DOHH2 (cell line): ENCODE data around the gene TEX14.

Experiments used
- H3F3A ChIP-seq: fragments of 200-600 bp; sonication (generic), shearing (Covaris generic); 2 replicates; pipeline ENCODE4 v1.6.0; 2016; ENCODE audit warnings: antibody characterized with exemption, mild to moderate bottlenecking; ENCODE audit not compliant: control insufficient read depth, insufficient read depth
- H3K27ac ChIP-seq: fragments of 200-600 bp; sonication (generic); 2 replicates; pipeline ENCODE4 v1.5.1; 2014; ENCODE audit warnings: low read depth, mild to moderate bottlenecking, low read length, moderate library complexity
- H3K27me3 ChIP-seq: fragments of 200-600 bp; sonication (generic); 2 replicates; pipeline ENCODE4 v1.6.1; 2014; ENCODE audit warnings: mild to moderate bottlenecking, low read length, mixed read lengths; ENCODE audit not compliant: control insufficient read depth
- H3K36me3 ChIP-seq: fragments of 200-600 bp; sonication (generic); 2 replicates; pipeline ENCODE4 v1.6.1; 2014; ENCODE audit warnings: mild to moderate bottlenecking, low read length, moderate library complexity, mixed read lengths; ENCODE audit not compliant: control insufficient read depth
- H3K4me1 ChIP-seq: fragments of 200-600 bp; sonication (generic); 2 replicates; pipeline ENCODE4 v1.6.1; 2014; ENCODE audit warnings: mild to moderate bottlenecking, low read length, mixed read lengths; ENCODE audit not compliant: control insufficient read depth
- H3K4me2 ChIP-seq: fragments of 200-600 bp; sonication (generic); 2 replicates; pipeline ENCODE4 v1.6.0; 2014; ENCODE audit warnings: mild to moderate bottlenecking, low read length, moderate library complexity
- H3K4me3 ChIP-seq: fragments of 200-600 bp; sonication (generic); 2 replicates; pipeline ENCODE4 v1.5.1; 2014; ENCODE audit warnings: mild to moderate bottlenecking, low read length, mixed read lengths
- H3K79me2 ChIP-seq: fragments of 200-600 bp; sonication (generic); 2 replicates; pipeline ENCODE4 v1.6.1; 2014; ENCODE audit warnings: mild to moderate bottlenecking, low read length, mixed read lengths; ENCODE audit not compliant: control insufficient read depth
- H3K9me2 ChIP-seq: fragments of 200-600 bp; sonication (generic); replicated peaks from 2 replicates; pipeline ENCODE4 v1.6.1; 2014; ENCODE audit warnings: mild to moderate bottlenecking, low read length, mixed read lengths; ENCODE audit not compliant: control insufficient read depth
- H3K9me3 ChIP-seq: fragments of 200-600 bp; sonication (generic); 2 replicates; pipeline ENCODE4 v1.6.1; 2014; ENCODE audit warnings: antibody characterized with exemption, low read length, mixed read lengths; ENCODE audit not compliant: control insufficient read depth, insufficient read depth
- H4K20me1 ChIP-seq: fragments of 200-600 bp; sonication (generic); 2 replicates; pipeline ENCODE4 v1.6.0; 2014; ENCODE audit warnings: low read depth, mild to moderate bottlenecking, antibody characterized with exemption, low read length, moderate library complexity; ENCODE audit not compliant: control insufficient read depth, insufficient read depth
- CTCF ChIP-seq: fragments of 200-600 bp; sonication (generic); IDR thresholded peaks from one replicate; pipeline ENCODE4 v1.5.1; 2014; ENCODE audit warnings: antibody characterized with exemption, mild to moderate bottlenecking, low read depth, low read length; ENCODE audit not compliant: poor library complexity, severe bottlenecking
- EZH2phosphoT487 ChIP-seq: fragments of 200-600 bp; sonication (generic); IDR thresholded peaks from 2 replicates; pipeline ENCODE4 v1.6.1; 2017; ENCODE audit warnings: borderline replicate concordance, mild to moderate bottlenecking, antibody characterized with exemption, low read length, moderate library complexity, mixed read lengths

The TEX14 gene

DNA sequence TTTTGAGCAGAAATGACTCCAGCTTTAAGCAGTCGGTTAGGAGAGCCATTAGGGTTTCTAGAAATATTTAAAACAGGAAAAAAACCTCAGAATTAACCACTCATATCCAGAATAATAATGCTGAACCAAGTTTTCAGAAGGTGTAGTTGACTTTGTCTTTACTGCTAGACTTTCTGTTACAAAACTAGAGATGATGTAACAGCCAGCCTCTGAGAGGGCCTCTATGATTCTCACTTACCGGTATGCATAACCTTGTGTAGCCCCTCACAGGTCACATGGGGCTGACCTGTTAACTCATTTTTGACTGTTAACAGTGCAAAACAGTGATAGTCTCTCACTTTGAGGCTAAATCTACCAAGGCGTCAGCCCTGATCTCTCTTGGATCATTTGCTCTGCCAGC lies 74.3 kb downstream of the TEX14 start:
- Histone ChIP-seq H4K20me1 (no peaks in the 10 kb centered on the region), H3K27ac (no peak overlapping the region), H3K9me3 (no peaks in the 10 kb centered on the region), H3K4me1 (no peaks in the 10 kb centered on the region), H3K36me3 (no peaks in the 10 kb centered on the region), H3K4me2 (no peak overlapping the region), H3K27me3 (peaks cover 26% of the 10 kb centered on the region), H3K4me3 (no peak overlapping the region), H3K9me2 (no peaks in the 10 kb centered on the region), H3K79me2 (no peaks in the 10 kb centered on the region), H3F3A (no peaks in the 10 kb centered on the region)
- TF ChIP-seq EZH2phosphoT487 (no peak), CTCF (no peak)

- Histone ChIP-seq H4K20me1 (no peaks in the 10 kb centered on the region), H3K79me2 (no peaks in the 10 kb centered on the region), H3K9me3 (no peaks in the 10 kb centered on the region), H3K4me1 (no peaks in the 10 kb centered on the region), H3K9me2 (no peaks in the 10 kb centered on the region), H3K27ac (no peak overlapping the region), H3K36me3 (no peaks in the 10 kb centered on the region), H3K4me3 (no peak overlapping the region), H3K27me3 (peaks cover 20% of the 10 kb centered on the region), H3K4me2 (no peak overlapping the region), H3F3A (no peaks in the 10 kb centered on the region)
- TF ChIP-seq CTCF = no peak
Observed at GRCh38 chr17:58615768-58616659, 75.8 kb downstream of the TEX14 start.

DNA sequence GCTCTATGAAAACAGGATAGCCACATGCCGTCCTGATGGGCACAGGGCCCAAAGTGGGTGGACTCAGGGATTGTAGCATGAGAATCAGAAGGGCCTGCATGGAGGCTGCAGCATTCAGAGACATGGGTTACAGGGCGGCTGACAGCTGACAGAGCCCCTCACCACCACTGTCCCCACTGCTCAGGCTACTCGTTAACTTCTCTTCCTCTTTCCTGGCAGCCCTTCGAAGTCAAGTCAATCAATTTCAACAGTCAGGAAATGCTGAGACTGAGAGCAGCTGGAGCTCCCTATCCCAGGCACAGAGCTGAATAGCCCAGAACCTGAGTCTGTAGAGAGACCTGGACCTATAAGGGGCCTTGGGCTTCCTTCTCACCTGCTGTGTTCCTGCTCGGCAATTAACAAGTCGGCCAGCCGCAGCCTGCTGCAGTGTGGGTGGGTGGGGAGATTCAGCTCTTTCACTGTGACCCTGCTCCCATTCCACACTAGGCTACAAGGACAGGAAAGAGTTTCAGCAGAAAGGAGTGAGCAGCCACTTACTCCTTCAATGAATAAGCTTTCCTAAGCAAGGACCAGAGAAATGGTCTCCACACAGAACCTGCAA lies 76.9 kb downstream of the TEX14 start:
- Histone ChIP-seq H4K20me1 (no peaks in the 10 kb centered on the region), H3K79me2 (no peaks in the 10 kb centered on the region), H3K27me3 (peaks cover 12% of the 10 kb centered on the region), H3K27ac (no peak overlapping the region), H3K4me3 (no peak overlapping the region), H3K9me2 (no peaks in the 10 kb centered on the region), H3K9me3 (no peaks in the 10 kb centered on the region), H3K4me1 (no peaks in the 10 kb centered on the region), H3F3A (no peaks in the 10 kb centered on the region), H3K36me3 (no peaks in the 10 kb centered on the region), H3K4me2 (no peak overlapping the region)
- TF ChIP-seq CTCF (no peak), EZH2phosphoT487 (no peak)
